ENCODE results near the gene ETV6. TPM values are rescaled to one million over a fixed set of nuclear protein-coding genes. Genes with fewer than 3 reads are reported as not detected.

ETV6 gene
- total and polyA plus RNA-seq, 9 of the 15 experiments (the other 6 are each of a cell fraction or from before 2014, with no cell fraction given) = 0.81 to 12.7 (median 4.1) TPM

DNA sequence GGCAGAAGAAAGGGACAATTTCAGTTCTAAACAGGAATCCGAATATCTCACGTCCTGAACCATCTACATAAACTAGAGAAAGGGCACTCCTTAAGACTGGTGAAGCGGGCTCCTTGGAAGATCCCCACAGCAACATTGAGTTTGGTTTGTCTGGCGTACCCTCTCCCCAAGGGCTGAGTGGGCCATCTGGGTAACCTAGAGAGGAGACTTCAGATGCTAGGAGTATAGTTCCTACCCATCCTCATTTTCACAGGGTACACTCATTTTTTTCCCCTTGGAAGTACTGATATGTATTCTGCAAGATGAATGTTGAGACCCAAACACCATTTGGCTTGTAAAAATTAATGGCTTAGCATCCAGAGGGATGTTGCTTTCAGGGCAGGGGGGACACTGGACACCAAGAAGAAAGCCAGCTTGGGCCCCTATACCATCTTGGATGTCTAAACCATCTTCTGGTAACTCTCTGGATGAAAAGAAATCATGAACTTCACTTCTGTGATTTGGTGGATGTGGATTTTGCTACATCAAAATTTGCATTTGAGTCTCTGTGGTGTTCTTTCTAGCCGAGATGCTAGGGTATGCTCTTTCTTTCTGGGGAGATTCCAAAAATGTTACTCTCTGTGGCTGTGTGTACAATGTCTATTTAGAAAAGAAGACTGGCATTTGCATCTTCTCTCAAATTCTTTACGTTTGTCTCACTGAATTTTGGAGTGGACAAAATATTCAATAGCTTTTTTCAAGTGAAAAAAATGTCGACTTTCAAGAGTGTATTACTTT lies 97.7 kb downstream of the ETV6 start (continued):
- TF ChIP-seq, protein P1, sequence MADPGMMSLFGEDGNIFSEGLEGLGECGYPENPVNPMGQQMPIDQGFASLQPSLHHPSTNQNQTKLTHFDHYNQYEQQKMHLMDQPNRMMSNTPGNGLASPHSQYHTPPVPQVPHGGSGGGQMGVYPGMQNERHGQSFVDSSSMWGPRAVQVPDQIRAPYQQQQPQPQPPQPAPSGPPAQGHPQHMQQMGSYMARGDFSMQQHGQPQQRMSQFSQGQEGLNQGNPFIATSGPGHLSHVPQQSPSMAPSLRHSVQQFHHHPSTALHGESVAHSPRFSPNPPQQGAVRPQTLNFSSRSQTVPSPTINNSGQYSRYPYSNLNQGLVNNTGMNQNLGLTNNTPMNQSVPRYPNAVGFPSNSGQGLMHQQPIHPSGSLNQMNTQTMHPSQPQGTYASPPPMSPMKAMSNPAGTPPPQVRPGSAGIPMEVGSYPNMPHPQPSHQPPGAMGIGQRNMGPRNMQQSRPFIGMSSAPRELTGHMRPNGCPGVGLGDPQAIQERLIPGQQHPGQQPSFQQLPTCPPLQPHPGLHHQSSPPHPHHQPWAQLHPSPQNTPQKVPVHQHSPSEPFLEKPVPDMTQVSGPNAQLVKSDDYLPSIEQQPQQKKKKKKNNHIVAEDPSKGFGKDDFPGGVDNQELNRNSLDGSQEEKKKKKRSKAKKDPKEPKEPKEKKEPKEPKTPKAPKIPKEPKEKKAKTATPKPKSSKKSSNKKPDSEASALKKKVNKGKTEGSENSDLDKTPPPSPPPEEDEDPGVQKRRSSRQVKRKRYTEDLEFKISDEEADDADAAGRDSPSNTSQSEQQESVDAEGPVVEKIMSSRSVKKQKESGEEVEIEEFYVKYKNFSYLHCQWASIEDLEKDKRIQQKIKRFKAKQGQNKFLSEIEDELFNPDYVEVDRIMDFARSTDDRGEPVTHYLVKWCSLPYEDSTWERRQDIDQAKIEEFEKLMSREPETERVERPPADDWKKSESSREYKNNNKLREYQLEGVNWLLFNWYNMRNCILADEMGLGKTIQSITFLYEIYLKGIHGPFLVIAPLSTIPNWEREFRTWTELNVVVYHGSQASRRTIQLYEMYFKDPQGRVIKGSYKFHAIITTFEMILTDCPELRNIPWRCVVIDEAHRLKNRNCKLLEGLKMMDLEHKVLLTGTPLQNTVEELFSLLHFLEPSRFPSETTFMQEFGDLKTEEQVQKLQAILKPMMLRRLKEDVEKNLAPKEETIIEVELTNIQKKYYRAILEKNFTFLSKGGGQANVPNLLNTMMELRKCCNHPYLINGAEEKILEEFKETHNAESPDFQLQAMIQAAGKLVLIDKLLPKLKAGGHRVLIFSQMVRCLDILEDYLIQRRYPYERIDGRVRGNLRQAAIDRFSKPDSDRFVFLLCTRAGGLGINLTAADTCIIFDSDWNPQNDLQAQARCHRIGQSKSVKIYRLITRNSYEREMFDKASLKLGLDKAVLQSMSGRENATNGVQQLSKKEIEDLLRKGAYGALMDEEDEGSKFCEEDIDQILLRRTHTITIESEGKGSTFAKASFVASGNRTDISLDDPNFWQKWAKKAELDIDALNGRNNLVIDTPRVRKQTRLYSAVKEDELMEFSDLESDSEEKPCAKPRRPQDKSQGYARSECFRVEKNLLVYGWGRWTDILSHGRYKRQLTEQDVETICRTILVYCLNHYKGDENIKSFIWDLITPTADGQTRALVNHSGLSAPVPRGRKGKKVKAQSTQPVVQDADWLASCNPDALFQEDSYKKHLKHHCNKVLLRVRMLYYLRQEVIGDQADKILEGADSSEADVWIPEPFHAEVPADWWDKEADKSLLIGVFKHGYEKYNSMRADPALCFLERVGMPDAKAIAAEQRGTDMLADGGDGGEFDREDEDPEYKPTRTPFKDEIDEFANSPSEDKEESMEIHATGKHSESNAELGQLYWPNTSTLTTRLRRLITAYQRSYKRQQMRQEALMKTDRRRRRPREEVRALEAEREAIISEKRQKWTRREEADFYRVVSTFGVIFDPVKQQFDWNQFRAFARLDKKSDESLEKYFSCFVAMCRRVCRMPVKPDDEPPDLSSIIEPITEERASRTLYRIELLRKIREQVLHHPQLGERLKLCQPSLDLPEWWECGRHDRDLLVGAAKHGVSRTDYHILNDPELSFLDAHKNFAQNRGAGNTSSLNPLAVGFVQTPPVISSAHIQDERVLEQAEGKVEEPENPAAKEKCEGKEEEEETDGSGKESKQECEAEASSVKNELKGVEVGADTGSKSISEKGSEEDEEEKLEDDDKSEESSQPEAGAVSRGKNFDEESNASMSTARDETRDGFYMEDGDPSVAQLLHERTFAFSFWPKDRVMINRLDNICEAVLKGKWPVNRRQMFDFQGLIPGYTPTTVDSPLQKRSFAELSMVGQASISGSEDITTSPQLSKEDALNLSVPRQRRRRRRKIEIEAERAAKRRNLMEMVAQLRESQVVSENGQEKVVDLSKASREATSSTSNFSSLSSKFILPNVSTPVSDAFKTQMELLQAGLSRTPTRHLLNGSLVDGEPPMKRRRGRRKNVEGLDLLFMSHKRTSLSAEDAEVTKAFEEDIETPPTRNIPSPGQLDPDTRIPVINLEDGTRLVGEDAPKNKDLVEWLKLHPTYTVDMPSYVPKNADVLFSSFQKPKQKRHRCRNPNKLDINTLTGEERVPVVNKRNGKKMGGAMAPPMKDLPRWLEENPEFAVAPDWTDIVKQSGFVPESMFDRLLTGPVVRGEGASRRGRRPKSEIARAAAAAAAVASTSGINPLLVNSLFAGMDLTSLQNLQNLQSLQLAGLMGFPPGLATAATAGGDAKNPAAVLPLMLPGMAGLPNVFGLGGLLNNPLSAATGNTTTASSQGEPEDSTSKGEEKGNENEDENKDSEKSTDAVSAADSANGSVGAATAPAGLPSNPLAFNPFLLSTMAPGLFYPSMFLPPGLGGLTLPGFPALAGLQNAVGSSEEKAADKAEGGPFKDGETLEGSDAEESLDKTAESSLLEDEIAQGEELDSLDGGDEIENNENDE (IDR thresholded peaks at IDR 0.05; ENCODE audit: low read depth, low read length) = no peak
- TF ChIP-seq ERF (CRISPR knock-in tag; IDR thresholded peaks at IDR 0.05) (no peak), MAFF (IDR thresholded peaks at IDR 0.05; ENCODE audit: low read length) (no peak), RBBP5 (IDR thresholded peaks at IDR 0.05; ENCODE audit: borderline replicate concordance, insufficient read depth, low read length, poor library complexity, severe bottlenecking) (no peak), CHD4 (IDR thresholded peaks at IDR 0.05; ENCODE audit: insufficient read depth, insufficient replicate concordance, low read depth, low read length, poor library complexity, severe bottlenecking) (no peak), FOXM1 (IDR thresholded peaks at IDR 0.05; ENCODE audit: low read depth) (no peak), FOXM1 (CRISPR knock-in tag; IDR thresholded peaks at IDR 0.05; ENCODE audit: low read depth) (no peak), RBM34 (IDR thresholded peaks at IDR 0.05; ENCODE audit: borderline replicate concordance, insufficient read depth, low read length) (no peak), BACH1 (tag; IDR thresholded peaks at IDR 0.05) (no peak), ESRRA (IDR thresholded peaks at IDR 0.05; ENCODE audit: borderline replicate concordance, low read depth) (no peak)
- TF ChIP-seq, protein P2, sequence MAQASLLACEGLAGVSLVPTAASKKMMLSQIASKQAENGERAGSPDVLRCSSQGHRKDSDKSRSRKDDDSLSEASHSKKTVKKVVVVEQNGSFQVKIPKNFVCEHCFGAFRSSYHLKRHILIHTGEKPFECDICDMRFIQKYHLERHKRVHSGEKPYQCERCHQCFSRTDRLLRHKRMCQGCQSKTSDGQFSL (CRISPR knock-in tag; IDR thresholded peaks at IDR 0.05) = no peak
- TF ChIP-seq, protein P2 (tag; IDR thresholded peaks at IDR 0.05) = no peak
